Measurements from ENCODE around the gene MEGF11.

Gene MEGF11

DNA sequence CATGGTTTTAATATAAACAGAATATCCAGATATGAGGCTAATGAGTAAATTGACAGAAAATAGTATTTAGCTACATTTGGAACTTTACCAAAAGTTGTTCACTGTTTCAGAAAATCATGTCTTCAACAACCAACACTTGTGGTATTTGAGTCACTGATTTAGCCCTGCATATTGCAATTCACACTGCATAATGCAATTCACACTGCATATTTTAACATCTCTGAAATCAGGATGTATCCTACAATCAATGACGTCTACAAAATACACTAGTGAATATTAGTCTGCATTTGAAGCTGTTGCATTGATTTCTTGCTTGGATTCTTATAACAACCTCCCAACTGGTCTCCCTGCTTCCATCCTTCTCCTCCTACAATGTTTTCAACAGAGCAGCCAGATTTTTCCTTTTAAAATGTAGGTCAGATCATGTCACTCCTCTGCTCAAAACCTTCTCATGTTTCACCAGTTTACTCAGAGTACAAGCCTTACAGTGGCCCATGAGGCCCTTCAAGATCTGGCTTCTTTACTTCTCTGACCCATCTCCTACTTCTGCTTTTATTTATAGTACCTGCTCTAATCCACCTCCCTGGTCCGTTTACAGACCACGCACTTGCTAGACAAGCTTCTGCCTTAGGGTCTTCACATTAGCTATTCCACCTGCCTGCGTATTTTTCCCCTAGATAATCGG is 395.7 kb downstream of the MEGF11 start:
- no peak for DNase-seq (ENCODE audit: low read depth in 2 of 2)

GRCh38 chr15:65856821-65857455 is 396.6 kb downstream of the MEGF11 start:
- DNase-seq (ENCODE audit: low read depth in 2 of 2), result no peak

GRCh38 chr15:65851981-65852380 is 401.6 kb downstream of the MEGF11 start:
- no peak for DNase-seq (ENCODE audit: low read depth in 2 of 2)

DNA sequence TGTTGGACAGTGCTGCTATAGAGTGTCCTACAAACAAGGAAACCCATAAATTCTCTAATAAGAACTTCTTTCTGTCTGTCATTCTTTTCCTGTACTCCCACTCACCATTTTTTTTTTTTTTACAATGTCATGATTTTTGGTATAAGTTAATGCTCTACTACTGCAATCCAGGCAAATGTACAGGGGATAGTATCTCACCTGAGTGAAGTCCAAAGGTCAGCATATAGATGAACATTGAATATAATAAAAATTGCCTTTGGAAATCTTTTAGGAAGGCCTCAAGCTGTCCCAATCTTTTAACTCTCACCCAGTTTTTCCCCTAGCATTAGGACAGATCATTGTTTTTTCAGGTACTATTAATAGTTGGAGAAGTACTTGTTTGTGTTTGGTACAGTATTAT is 405.6 kb downstream of the MEGF11 start:
- no peak for DNase-seq (ENCODE audit: low read depth in 2 of 2)

GRCh38 chr15:65845826-65846519 is 407.6 kb downstream of the MEGF11 start:
- DNase-seq (ENCODE audit: low read depth in 2 of 2), result no peak

All from fibroblast of skin of left biceps (primary cell).